ENCODE results near the gene RNF217. TPM values are rescaled to one million over a fixed set of nuclear protein-coding genes. Genes with fewer than 3 reads are reported as not detected.

RNF217 gene
- total and polyA plus RNA-seq, 2 of the 13 experiments (the other 11 are each of a cell fraction or from before 2014, with no cell fraction given) = 2.2 to 2.4 TPM

DNA sequence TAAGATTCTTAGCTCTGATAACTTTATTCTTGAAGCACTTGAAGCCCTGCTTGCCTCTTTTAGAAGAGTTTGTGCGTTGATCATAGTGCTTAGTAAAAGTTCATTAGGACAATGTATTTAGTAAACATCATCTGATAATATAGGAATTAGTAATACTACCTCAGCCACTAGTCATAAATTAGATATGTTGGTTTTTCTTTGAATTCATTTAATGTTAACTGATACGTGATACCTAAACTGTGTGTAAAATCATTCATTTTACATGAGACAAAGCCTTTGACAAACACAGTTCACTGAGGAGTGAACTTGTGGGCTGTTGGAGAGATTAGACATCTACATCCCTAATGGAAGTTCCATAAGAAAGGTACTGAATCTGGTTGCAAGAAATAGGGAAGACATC, 91.6 kb downstream of the RNF217 start:
- Histone ChIP-seq H4K20me1 (ENCODE audit: insufficient read depth, low read length) (no peaks in the 10 kb centered on the region), H3K36me3 (replicated peaks in 1 of 2; ENCODE audit: control insufficient read depth in 1 of 2, insufficient read depth in 2 of 2, low read length in 2 of 2) (no peaks in the 10 kb centered on the region), H3K9ac (ENCODE audit: insufficient read depth, low read depth, low read length) (no peak overlapping the region), H3K4me1 (ENCODE audit: insufficient read depth, low read length) (peaks cover 6% of the 10 kb centered on the region), H3K4me3 (replicated peaks in 1 of 3; ENCODE audit: insufficient read depth in 1 of 3, low read depth in 2 of 3, low read length in 3 of 3) (no peak overlapping the region), H2AFZ (ENCODE audit: low read length) (no peak overlapping the region), H3K4me2 (ENCODE audit: low read depth, low read length) (no peak overlapping the region), H3K27me3 (ENCODE audit: control insufficient read depth in 1 of 2, insufficient read depth in 2 of 2, low read length in 2 of 2) (no peaks in the 10 kb centered on the region), H3K79me2 (ENCODE audit: insufficient read depth, low read length) (no peaks in the 10 kb centered on the region), H3K27ac (ENCODE audit: extremely low read length, insufficient read depth, low read length) (no peak overlapping the region), H3K9me3 (ENCODE audit: low read length) (no peaks in the 10 kb centered on the region)
- CTCF ChIA-PET (ENCODE audit: low intra/inter-chr PET ratio, low total read pairs) = no interaction called here
- no peak for TF ChIP-seq ZNF501 (CRISPR knock-in tag; IDR thresholded peaks at IDR 0.05)
- no peak for TF ChIP-seq SMARCE1 (IDR thresholded peaks at IDR 0.05; ENCODE audit: borderline replicate concordance)
- TF ChIP-seq ZNF33B (CRISPR knock-in tag; IDR thresholded peaks at IDR 0.05) = no peak
- TF ChIP-seq RBM39 (IDR thresholded peaks at IDR 0.05; ENCODE audit: low read depth, low read length, poor library complexity, severe bottlenecking) = no peak
- TF ChIP-seq CC2D1A (CRISPR knock-in tag; IDR thresholded peaks at IDR 0.05) = no peak
- TF ChIP-seq ELF4 (CRISPR knock-in tag; IDR thresholded peaks at IDR 0.05; ENCODE audit: borderline replicate concordance) = no peak
- TF ChIP-seq KMT2B (CRISPR knock-in tag; IDR thresholded peaks at IDR 0.05) = no peak
- TF ChIP-seq NRL (CRISPR knock-in tag; IDR thresholded peaks at IDR 0.05; ENCODE audit: borderline replicate concordance) = no peak
- no peak for TF ChIP-seq POGZ (CRISPR knock-in tag; IDR thresholded peaks at IDR 0.05)
- TF ChIP-seq YEATS4 (CRISPR knock-in tag; IDR thresholded peaks at IDR 0.05; ENCODE audit: borderline replicate concordance) = no peak
- TF ChIP-seq KLF13 (CRISPR knock-in tag; IDR thresholded peaks at IDR 0.05) = no peak
- TF ChIP-seq RFX1 (IDR thresholded peaks at IDR 0.05) = no peak
- TF ChIP-seq, protein P1, sequence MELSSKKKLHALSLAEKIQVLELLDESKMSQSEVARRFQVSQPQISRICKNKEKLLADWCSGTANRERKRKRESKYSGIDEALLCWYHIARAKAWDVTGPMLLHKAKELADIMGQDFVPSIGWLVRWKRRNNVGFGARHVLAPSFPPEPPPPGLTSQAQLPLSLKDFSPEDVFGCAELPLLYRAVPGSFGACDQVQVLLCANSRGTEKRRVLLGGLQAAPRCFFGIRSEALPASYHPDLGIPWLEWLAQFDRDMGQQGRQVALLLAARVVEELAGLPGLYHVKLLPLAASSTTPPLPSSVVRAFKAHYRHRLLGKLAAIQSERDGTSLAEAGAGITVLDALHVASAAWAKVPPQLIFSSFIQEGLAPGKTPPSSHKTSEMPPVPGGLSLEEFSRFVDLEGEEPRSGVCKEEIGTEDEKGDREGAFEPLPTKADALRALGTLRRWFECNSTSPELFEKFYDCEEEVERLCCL (CRISPR knock-in tag; IDR thresholded peaks at IDR 0.05; ENCODE audit: borderline replicate concordance) = no peak
- TF ChIP-seq PCBP1 (IDR thresholded peaks at IDR 0.05; ENCODE audit: borderline replicate concordance, low read depth, low read length) = no peak
- TF ChIP-seq, protein P2, sequence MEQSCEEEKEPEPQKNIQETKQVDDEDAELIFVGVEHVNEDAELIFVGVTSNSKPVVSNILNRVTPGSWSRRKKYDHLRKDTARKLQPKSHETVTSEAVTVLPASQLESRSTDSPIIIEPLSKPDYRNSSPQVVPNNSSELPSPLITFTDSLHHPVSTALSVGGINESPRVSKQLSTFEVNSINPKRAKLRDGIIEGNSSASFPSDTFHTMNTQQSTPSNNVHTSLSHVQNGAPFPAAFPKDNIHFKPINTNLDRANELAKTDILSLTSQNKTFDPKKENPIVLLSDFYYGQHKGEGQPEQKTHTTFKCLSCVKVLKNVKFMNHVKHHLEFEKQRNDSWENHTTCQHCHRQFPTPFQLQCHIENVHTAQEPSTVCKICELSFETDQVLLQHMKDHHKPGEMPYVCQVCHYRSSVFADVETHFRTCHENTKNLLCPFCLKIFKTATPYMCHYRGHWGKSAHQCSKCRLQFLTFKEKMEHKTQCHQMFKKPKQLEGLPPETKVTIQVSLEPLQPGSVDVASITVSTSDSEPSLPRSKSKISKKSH (CRISPR knock-in tag; IDR thresholded peaks at IDR 0.05; ENCODE audit: borderline replicate concordance) = no peak
- TF ChIP-seq FOXK1 (CRISPR knock-in tag; IDR thresholded peaks at IDR 0.05; ENCODE audit: borderline replicate concordance, low read depth) = no peak
- no peak for TF ChIP-seq ZNF431 (CRISPR knock-in tag; IDR thresholded peaks at IDR 0.05; ENCODE audit: borderline replicate concordance, low read depth)
- TF ChIP-seq ELF3 (CRISPR knock-in tag; IDR thresholded peaks at IDR 0.05) = no peak
- no peak for TF ChIP-seq ATRX (CRISPR knock-in tag; IDR thresholded peaks at IDR 0.05; ENCODE audit: borderline replicate concordance)
- no peak for TF ChIP-seq TCF12 (IDR thresholded peaks at IDR 0.05)
- no peak for TF ChIP-seq TCF12 (CRISPR knock-in tag; IDR thresholded peaks at IDR 0.05)
- BruUV-seq (replicated peaks) = no TSS peak
- ATAC-seq (no peak), FAIRE-seq (no peak), DNase-seq (ENCODE audit: low spot score) (no peak)
- intact Hi-C loops (cut with micrococcal nuclease; ENCODE audit: unreplicated experiment) = no loop called here
- 43% methylated on average over 2 of the region's 2 CpGs for WGBS (ENCODE audit: low lambda C conversion rate)
- in situ Hi-C loops (cut with HindIII; ENCODE audit: extremely low pct_ligation_motif_present, low pct_unique_long_range_greater_than_20kb) = no loop called here
- POLR2A ChIA-PET = no interaction called here

Data from HepG2 (cell line).